Retinal pigment epithelial cell (primary cell): ENCODE data around the gene VOPP1.

Source experiments
- DNase-seq: peaks from one replicate; pipeline ENCODE4 v3.0.0-alpha.2; 2010; ENCODE audit warnings: low read depth
- H3K4me3 ChIP-seq: 2 replicates; pipeline ENCODE4 v1.5.1; 2011; ENCODE audit warnings: mild to moderate bottlenecking, low read length, control low read depth, moderate library complexity
- TF ChIP-seq, protein P1 (sequence below): conservative IDR thresholded peaks from 2 replicates; pipeline ENCODE4 v1.5.1; 2011; ENCODE audit warnings: low read depth, low read length, control low read depth, inconsistent platforms

VOPP1 gene

DNA sequence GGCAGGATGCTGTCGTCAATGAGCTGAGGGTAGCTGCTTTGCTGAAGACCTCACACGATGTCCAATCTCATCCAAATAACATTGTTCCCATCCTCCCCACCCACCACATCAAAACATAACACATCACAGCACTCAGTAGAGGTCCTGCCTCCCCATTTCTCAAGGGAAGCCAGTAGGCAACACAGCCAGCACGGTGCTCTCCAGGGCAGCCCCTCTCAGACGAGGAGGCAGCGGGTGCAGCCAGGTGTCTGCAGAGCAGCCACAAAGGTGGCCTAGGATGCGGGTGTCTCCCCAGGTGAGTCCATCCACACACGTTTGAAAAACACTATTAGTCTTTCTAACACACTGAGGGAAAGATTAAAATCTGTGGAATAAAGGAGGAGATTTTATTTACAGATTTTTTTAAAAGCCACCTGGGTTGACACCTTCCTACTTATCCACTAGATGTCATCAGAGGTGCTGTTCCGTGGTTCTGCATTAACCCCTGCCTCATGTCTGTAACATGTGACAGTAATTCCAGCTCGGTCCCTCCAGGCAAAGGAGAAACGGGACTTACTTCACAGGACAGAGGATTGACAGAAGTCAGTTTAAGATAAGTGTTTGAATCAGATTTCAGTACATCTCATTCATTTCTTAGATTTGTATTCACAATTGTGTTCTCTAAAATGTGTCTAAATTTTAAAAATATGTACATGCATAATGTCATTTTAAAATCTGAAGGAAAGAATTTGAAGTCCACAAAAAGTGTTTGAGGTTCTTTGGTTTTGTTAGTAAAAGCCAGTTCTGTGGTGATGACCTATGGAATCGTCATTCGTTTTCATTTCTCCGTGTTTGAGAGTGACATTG is 139.1 kb downstream of the VOPP1 start:
- DNase-seq: peak; percentile 38
- H3K4me3 ChIP-seq: no peak overlapping the region
- TF ChIP-seq, protein P1, sequence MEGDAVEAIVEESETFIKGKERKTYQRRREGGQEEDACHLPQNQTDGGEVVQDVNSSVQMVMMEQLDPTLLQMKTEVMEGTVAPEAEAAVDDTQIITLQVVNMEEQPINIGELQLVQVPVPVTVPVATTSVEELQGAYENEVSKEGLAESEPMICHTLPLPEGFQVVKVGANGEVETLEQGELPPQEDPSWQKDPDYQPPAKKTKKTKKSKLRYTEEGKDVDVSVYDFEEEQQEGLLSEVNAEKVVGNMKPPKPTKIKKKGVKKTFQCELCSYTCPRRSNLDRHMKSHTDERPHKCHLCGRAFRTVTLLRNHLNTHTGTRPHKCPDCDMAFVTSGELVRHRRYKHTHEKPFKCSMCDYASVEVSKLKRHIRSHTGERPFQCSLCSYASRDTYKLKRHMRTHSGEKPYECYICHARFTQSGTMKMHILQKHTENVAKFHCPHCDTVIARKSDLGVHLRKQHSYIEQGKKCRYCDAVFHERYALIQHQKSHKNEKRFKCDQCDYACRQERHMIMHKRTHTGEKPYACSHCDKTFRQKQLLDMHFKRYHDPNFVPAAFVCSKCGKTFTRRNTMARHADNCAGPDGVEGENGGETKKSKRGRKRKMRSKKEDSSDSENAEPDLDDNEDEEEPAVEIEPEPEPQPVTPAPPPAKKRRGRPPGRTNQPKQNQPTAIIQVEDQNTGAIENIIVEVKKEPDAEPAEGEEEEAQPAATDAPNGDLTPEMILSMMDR: peak; percentile 68

DNA sequence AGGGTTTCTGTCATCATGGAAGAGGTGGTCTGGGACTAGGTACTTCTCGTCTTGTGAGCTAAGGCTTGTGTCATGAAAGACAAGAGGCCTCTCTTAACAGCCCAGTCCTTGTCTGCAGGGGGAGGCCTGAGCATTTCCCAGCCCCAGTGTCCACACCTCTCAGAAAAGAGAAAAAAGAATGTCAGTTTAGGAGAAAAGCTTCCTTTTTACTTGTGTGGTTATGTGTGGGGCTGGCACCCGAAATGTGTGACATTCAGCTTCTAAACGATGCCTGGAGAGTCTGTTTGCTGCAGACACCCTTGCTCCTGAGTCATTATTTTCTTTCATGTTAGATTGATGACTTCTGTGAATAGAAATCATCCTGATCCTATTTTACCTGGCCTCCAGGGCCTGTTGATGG is 139.8 kb downstream of the VOPP1 start:
- TF ChIP-seq, protein P1: no peak
- no peak overlapping the region for H3K4me3 ChIP-seq
- no peak for DNase-seq

DNA sequence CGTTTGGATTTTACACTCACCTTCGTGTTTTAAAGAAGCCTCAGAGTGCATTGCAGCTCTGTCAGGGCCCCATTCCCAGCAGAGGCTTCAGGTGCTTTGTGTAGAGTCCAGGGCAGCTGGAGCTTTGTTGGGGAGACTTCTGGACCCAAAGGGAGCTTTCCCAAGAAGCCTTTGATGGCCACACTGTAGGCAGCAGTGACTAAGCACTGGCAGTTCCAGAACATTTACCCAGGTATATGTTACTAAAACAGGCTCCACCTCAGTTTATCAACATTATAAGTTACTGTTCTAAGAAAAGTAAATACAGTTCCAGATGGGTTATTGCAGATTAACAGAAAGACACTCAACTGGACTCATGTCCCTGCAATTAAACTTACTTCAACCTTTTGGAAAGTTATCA is 140.4 kb downstream of the VOPP1 start:
- TF ChIP-seq, protein P1: no peak
- no peak for DNase-seq
- H3K4me3 ChIP-seq: no peak overlapping the region

DNA sequence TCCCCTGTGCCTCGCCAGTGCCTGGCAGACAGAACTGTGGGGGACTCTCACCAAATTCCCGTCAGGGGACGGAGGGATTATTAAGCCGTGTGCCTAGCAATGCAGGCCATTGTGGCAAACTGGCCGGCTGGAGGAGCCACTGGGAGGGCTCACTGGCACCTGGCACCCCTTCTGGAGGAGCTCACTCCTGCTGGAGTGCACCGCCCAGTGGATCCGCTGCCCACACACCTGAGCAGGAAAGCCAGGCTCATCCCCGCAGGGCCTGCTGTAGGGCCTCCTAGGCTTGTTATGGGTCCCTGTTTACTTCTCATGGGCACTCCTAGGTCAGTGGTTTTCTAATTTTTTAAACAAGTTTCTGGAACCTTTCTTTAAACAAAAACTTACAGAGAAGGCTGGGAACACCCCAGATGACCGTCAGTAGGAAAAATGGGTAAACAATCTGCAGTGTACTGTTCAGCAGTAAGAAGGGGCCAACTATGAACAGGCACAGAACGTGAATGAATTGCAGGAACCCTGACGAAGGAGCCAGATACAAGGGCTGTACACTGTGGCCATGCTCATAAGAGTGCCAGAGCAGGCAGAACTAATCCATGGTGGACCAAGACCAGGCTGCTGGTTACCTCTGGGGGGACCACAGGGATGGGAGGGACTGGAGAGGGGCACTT is 142.3 kb downstream of the VOPP1 start:
- H3K4me3 ChIP-seq: no peak overlapping the region
- TF ChIP-seq, protein P1: no peak
- DNase-seq: no peak

DNA sequence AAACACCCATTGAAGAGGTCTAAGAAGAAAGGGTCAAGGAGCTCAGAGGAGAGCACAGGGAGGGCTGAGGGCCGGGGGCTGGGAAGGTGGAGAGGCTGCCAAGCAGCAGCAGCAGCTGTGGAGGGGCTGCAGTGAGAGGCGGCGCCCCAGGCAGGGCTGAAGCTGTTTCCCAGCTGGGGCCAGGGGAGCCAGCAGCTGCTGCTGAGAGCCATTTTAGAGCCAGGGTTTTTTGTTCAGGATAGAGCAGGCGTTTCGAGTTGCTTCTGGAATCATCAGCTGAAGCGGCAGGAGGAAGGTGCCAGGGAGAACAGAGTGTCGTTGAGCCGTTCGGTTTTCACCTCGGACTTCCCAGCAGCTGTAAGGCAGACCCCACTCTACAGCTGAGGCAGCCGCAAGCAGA is 144.5 kb downstream of the VOPP1 start:
- DNase-seq: no peak
- TF ChIP-seq, protein P1: no peak
- H3K4me3 ChIP-seq: no peak overlapping the region

DNA sequence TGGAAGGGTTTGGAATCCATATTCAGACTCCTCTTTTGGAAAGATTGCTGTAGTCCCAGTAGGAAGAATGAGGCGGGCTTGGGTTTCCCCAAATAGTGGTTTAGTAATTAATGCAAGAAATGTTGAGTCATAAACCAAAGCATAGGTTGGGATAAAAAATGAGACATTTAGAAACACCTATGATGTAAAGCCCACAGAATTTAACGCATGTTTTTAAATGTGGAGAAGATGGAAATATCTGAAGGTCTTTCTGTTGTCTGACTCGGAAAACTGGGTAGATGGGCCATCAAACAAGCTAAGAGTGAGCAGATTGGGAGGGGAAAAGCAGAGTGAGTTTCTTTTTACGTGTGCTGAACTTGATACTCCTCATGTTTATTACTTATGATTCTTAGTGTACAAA is 145.0 kb downstream of the VOPP1 start:
- TF ChIP-seq, protein P1: no peak
- DNase-seq: no peak
- H3K4me3 ChIP-seq: no peak overlapping the region

DNA sequence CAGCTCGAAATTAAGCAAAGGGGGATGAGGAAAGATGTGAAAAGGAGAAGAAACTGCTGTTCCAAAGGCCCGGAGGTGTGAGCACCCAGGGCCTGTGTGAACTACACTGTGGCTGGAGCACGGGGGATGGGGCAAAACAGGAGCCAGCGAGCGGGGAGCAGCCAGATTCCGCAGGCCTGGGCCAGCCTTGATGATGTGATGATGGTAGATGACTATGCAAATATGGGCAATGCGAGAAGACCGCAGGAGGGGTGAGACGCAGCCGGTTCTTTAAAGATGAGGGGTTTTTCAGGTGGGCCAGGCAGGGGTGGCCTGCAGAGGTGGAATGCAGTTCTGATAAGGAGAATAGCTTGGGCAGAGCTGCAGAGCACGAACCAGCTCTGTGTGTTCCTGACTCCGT is 145.6 kb downstream of the VOPP1 start:
- DNase-seq: no peak
- H3K4me3 ChIP-seq: no peak overlapping the region
- TF ChIP-seq, protein P1: no peak
